SU-DHL-6 (cell line): ENCODE data around the gene LRRC4B.

Experiments
- H2AFZ ChIP-seq: fragments of 200-600 bp; sonication (generic); 2 replicates; pipeline ENCODE4 v1.6.1; 2014; ENCODE audit warnings: low read depth, mild to moderate bottlenecking, moderate library complexity, mixed read lengths, antibody characterized with exemption, low read length; ENCODE audit not compliant: severe bottlenecking
- H3F3A ChIP-seq: fragments of 200-600 bp; shearing (Covaris generic); 2 replicates; pipeline ENCODE4 v1.6.0; 2016; ENCODE audit warnings: antibody characterized with exemption, mild to moderate bottlenecking; ENCODE audit not compliant: insufficient read depth
- H3K27ac ChIP-seq: fragments of 200-600 bp; sonication (generic); 2 replicates; pipeline ENCODE4 v1.5.1; 2016; ENCODE audit warnings: low read depth, mild to moderate bottlenecking, low read length, moderate library complexity, mixed read lengths
- H3K27me3 ChIP-seq: fragments of 200-600 bp; sonication (generic), shearing (Covaris generic); 2 replicates; pipeline ENCODE4 v1.6.0; 2014; ENCODE audit warnings: mild to moderate bottlenecking, low read length
- H3K36me3 ChIP-seq: fragments of 200-600 bp; sonication (generic); 2 replicates; pipeline ENCODE4 v1.6.1; 2014; ENCODE audit warnings: mild to moderate bottlenecking, low read length, mixed read lengths
- H3K4me2 ChIP-seq: fragments of 300-600, 200-600 bp; shearing (Covaris generic), sonication (generic); 2 replicates; pipeline ENCODE4 v1.6.0; 2014; ENCODE audit warnings: low read length, low read depth, mild to moderate bottlenecking; ENCODE audit not compliant: poor library complexity, severe bottlenecking
- H3K4me3 ChIP-seq: fragments of 200-600 bp; sonication (generic); 2 replicates; pipeline ENCODE4 v1.5.1; 2014; ENCODE audit warnings: antibody characterized with exemption, low read length, mild to moderate bottlenecking, mixed read lengths; ENCODE audit not compliant: insufficient read depth, poor library complexity, severe bottlenecking
- H3K79me2 ChIP-seq: fragments of 200-600 bp; sonication (generic); 2 replicates; pipeline ENCODE4 v1.6.1; 2014; ENCODE audit warnings: mild to moderate bottlenecking, low read length, moderate library complexity; ENCODE audit not compliant: insufficient read depth
- H3K9ac ChIP-seq: fragments of 200-600 bp; sonication (generic); 2 replicates; pipeline ENCODE4 v1.7.0; 2014; ENCODE audit warnings: mild to moderate bottlenecking, low read length
- H3K9me2 ChIP-seq: fragments of 200-600 bp; sonication (generic); replicated peaks from 2 replicates; pipeline ENCODE4 v1.6.1; 2014; ENCODE audit warnings: low read length; ENCODE audit not compliant: insufficient read depth
- H3K9me3 ChIP-seq: fragments of 200-600 bp; sonication (generic); 2 replicates; pipeline ENCODE4 v1.6.1; 2014; ENCODE audit warnings: low read length, mixed read lengths; ENCODE audit not compliant: insufficient read depth
- H4K20me1 ChIP-seq: fragments of 200-600 bp; sonication (generic); 2 replicates; pipeline ENCODE4 v1.6.1; 2014; ENCODE audit warnings: low read depth, mild to moderate bottlenecking, antibody characterized with exemption, low read length, moderate library complexity, mixed read lengths
- CTCF ChIP-seq: fragments of 200-600 bp; sonication (generic); IDR thresholded peaks from one replicate; pipeline ENCODE4 v1.5.1; 2017; ENCODE audit warnings: antibody characterized with exemption, mild to moderate bottlenecking, low read length, moderate library complexity; ENCODE audit not compliant: insufficient read depth, poor library complexity, severe bottlenecking
- EZH2phosphoT487 ChIP-seq: fragments of 200-600 bp; sonication (generic), shearing (Covaris generic); conservative IDR thresholded peaks from 2 replicates; pipeline ENCODE4 v1.6.1; 2018; ENCODE audit warnings: mild to moderate bottlenecking, antibody characterized with exemption, low read length, moderate library complexity, mixed read lengths

The LRRC4B gene

DNA sequence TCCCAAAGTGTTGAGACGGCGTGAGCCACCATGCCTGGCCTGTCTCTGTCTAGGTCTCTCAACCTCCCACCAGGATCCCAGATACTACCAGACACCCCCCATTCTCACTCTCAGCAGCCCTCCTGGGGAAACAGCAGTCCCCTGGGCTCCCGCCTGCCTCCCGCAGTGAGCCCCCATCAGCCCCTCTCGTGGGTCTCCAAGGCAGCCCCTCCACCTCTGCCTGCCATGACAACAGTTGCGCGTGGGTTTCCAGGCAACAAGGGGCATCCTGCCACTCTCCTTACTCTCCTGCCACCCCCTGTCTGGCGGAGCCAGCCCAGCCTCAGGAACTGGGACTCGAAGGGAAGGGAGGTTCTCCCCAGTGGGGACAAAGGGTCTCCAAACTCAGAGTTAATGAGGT, 5.2 kb downstream of the LRRC4B start:
- H2AFZ ChIP-seq = no peak overlapping the region
- no peaks in the 10 kb centered on the region for H3K9me3 ChIP-seq
- H3F3A ChIP-seq = no peaks in the 10 kb centered on the region
- no peaks in the 10 kb centered on the region for H4K20me1 ChIP-seq
- no peak overlapping the region for H3K9ac ChIP-seq
- H3K27ac ChIP-seq = no peak overlapping the region
- TF ChIP-seq EZH2phosphoT487 = no peak
- TF ChIP-seq CTCF = no peak
- H3K4me3 ChIP-seq = no peak overlapping the region
- H3K4me2 ChIP-seq = no peak overlapping the region
- H3K79me2 ChIP-seq = no peaks in the 10 kb centered on the region
- H3K9me2 ChIP-seq = no peaks in the 10 kb centered on the region
- no peaks in the 10 kb centered on the region for H3K36me3 ChIP-seq
- no peaks in the 10 kb centered on the region for H3K27me3 ChIP-seq

DNA sequence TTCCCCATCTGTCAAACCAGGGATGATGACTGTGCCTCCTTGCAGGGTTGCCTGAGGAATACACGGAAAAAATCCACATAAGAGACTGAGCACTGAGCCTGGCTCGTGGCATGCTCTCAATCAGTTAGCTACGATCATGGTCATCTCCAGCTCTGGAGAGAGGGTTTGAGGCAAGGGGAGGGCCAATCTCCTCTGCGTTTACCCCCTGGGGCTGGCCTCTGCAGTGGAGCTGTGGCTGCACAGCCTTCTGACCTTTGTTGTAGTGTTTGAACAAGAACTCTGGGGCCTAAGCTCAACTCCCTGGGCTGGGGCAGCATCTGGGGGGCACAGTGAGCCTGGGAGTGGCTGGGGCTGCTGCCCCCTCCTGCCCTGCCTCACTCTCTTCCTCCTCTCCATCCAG, 5.9 kb downstream of the LRRC4B start:
- Histone ChIP-seq H3K9me2 (no peaks in the 10 kb centered on the region), H3K27ac (no peak overlapping the region), H3K9me3 (no peaks in the 10 kb centered on the region), H3K79me2 (no peaks in the 10 kb centered on the region), H4K20me1 (no peaks in the 10 kb centered on the region), H3K4me3 (no peak overlapping the region), H3K4me2 (no peak overlapping the region), H3K36me3 (no peaks in the 10 kb centered on the region), H3K27me3 (no peaks in the 10 kb centered on the region), H3F3A (no peaks in the 10 kb centered on the region), H2AFZ (no peak overlapping the region), H3K9ac (no peak overlapping the region)
- TF ChIP-seq EZH2phosphoT487 (no peak), CTCF (no peak)

DNA sequence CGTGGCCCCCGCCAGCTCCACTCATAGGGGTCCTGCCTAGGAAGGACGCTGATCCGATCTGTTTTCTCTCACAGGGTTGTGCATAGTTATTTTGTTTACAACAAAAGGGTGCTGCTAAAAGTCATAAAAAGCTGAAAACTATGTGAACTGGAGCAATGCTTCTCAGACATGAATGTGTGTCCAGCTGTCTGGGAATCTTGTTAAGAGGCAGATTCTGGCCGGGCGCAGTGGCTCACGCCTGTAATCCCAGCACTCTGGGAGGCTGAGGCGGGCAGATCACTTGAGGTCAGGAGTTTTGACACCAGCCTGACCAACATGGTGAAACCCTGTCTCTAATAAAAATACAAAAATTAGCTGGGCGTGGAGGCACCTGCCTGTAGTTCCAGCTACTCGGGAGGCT, 8.6 kb downstream of the LRRC4B start:
- no peak overlapping the region for H3K9ac ChIP-seq
- no peak for TF ChIP-seq EZH2phosphoT487
- TF ChIP-seq CTCF = no peak

DNA sequence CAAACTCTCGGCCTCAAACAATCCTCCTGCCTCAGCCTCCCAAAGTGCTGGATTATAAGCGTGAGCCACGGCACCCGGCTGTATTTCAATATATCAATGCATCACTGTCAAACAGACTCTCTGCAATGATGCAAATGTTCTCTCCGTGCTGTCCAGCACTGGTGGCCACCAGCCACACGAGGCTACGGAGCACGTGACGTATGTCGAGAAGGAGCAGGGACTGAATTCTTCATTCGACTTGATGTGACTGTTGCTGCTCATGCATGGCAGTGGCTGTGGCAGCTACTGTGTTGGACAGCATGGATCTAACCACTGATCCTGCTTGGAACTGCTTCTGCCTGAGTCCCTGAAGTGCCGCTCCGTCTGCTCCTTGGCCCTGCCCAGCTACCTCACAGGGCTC, 9.8 kb downstream of the LRRC4B start:
- Histone ChIP-seq H3K4me2 (no peak overlapping the region), H4K20me1 (no peaks in the 10 kb centered on the region), H3K79me2 (no peaks in the 10 kb centered on the region), H2AFZ (no peak overlapping the region), H3K27me3 (no peaks in the 10 kb centered on the region), H3K9me2 (no peaks in the 10 kb centered on the region), H3K4me3 (no peak overlapping the region), H3K27ac (no peak overlapping the region), H3K9me3 (no peaks in the 10 kb centered on the region), H3F3A (no peaks in the 10 kb centered on the region), H3K9ac (no peak overlapping the region), H3K36me3 (no peaks in the 10 kb centered on the region)
- no peak for TF ChIP-seq EZH2phosphoT487
- no peak for TF ChIP-seq CTCF

More for the DNA sequence above, 8.6 kb downstream of the LRRC4B start:
- H3F3A ChIP-seq = no peaks in the 10 kb centered on the region
- H3K9me3 ChIP-seq = no peaks in the 10 kb centered on the region
- no peak overlapping the region for H3K27ac ChIP-seq
- H3K9me2 ChIP-seq = no peaks in the 10 kb centered on the region
- H3K4me2 ChIP-seq = no peak overlapping the region
- no peak overlapping the region for H2AFZ ChIP-seq
- no peaks in the 10 kb centered on the region for H3K36me3 ChIP-seq
- H3K79me2 ChIP-seq = no peaks in the 10 kb centered on the region
- H3K4me3 ChIP-seq = no peak overlapping the region
- H3K27me3 ChIP-seq = no peaks in the 10 kb centered on the region
- no peaks in the 10 kb centered on the region for H4K20me1 ChIP-seq
